Tibial nerve (tissue), 4 donors: Measurements from ENCODE around the gene CLASP2. TPM values are rescaled to one million over a fixed set of nuclear protein-coding genes. Genes with fewer than 3 reads are reported as not detected.

ENCODE experiments used
- DNase-seq, 2 donors: peaks; one replicate each; pipeline ENCODE4 v3.0.0-alpha.2; 2019; ENCODE audit warnings: low spot score in 2 of 2
- H3K27ac ChIP-seq, 4 donors: fragments of 200-600 bp; sonication (generic) in 3 of 4; one replicate each; pipeline ENCODE4 v1.5.1; 2017 to 2019; ENCODE audit warnings: mild to moderate bottlenecking in 1 of 4
- H3K27me3 ChIP-seq, 2 donors: fragments of 200-600 bp; sonication (generic) in 1 of 2; one replicate each; pipeline versions ENCODE4 v1.5.1 to v1.6.0; 2017 to 2019
- H3K36me3 ChIP-seq, 3 donors: fragments of 200-600 bp; sonication (generic); one replicate each; pipeline ENCODE4 v1.5.1; 2018 to 2019
- H3K4me1 ChIP-seq, 4 donors: fragments of 200-600 bp; sonication (generic) in 3 of 4; one replicate each; pipeline ENCODE4 v1.5.1; 2017 to 2019
- H3K4me3 ChIP-seq, 4 donors: fragments of 200-600 bp; sonication (generic) in 3 of 4; one replicate each; pipeline ENCODE4 v1.5.1; 2017 to 2019; ENCODE audit warnings: mild to moderate bottlenecking in 1 of 4, moderate library complexity in 1 of 4
- H3K9me3 ChIP-seq, 4 donors: fragments of 200-600 bp; sonication (generic) in 3 of 4; one replicate each; pipeline ENCODE4 v1.5.1; 2017 to 2019
- CTCF ChIP-seq, 5 experiments: fragments of 200-600 bp in 3 of 5; fragments of 450-650 bp in 2 of 5; sonication (generic) in 3 of 5; IDR thresholded peaks; one replicate each; pipeline ENCODE4 v1.5.1; 2016 to 2019; ENCODE audit warnings: antibody characterized with exemption in 5 of 5, mild to moderate bottlenecking in 3 of 5, moderate library complexity in 2 of 5
- EP300 ChIP-seq, 2 donors: sonication (generic); formaldehyde crosslinking; IDR thresholded peaks; one replicate each; pipeline ENCODE4 v1.6.1; 2017; ENCODE audit warnings: antibody characterized with exemption in 2 of 2, mild to moderate bottlenecking in 1 of 2
- POLR2A ChIP-seq, 2 donors: fragments of 450-650 bp; IDR thresholded peaks; one replicate each; pipeline ENCODE4 v1.6.1; 2017; ENCODE audit warnings: antibody characterized with exemption in 2 of 2, mild to moderate bottlenecking in 2 of 2, moderate library complexity in 2 of 2
- WGBS, 2 donors: methylation state at CpG; one replicate each; pipeline ENCODE4 v1.1.5; 2018; 5-methylcytosine and 5-hydroxymethylcytosine counted together
- total RNA-seq, 4 donors: library from RNA; depleted of rRNA; stranded (reverse); fragments of >200 nt; gene quantifications; one replicate each; pipeline ENCODE4 v1.1.0, GENCODE V29; 2016

Gene CLASP2
- total RNA-seq, 4 donors from 2014 or later, result 95.1 to 161 (median 106) TPM

GRCh38 chr3:33543601-33544000 is 174.5 kb downstream of the CLASP2 start:
- Histone ChIP-seq H3K36me3 (peaks cover 0 to 62% (median 5%) of the 10 kb centered on the region in 3 donors), H3K4me3 (no peak overlapping the region), H3K27me3 (no peaks in the 10 kb centered on the region), H3K4me1 (no peaks in the 10 kb centered on the region), H3K9me3 (no peaks in the 10 kb centered on the region), H3K27ac (no peak overlapping the region)
- 77 to 79% methylated on average over 1 of the region's 1 CpG for WGBS, 2 donors
- no peak for DNase-seq
- TF ChIP-seq EP300 (IDR thresholded peaks at IDR 0.05) (no peak), POLR2A (IDR thresholded peaks at IDR 0.05) (no peak), CTCF (IDR thresholded peaks at IDR 0.05) (no peak)

GRCh38 chr3:33541918-33542317 is 176.1 kb downstream of the CLASP2 start:
- Histone ChIP-seq H3K36me3 (peaks cover 0 to 78% (median 0%) of the 10 kb centered on the region in 3 donors), H3K4me1 (no peaks in the 10 kb centered on the region)
- no peak for TF ChIP-seq EP300 (IDR thresholded peaks at IDR 0.05)

GRCh38 chr3:33538678-33539339 is 179.2 kb downstream of the CLASP2 start:
- Histone ChIP-seq H3K4me1 (no peaks in the 10 kb centered on the region), H3K27me3 (no peaks in the 10 kb centered on the region), H3K36me3 (peaks cover 0 to 89% (median 4%) of the 10 kb centered on the region in 3 donors), H3K27ac (no peak overlapping the region), H3K4me3 (no peak overlapping the region), H3K9me3 (no peaks in the 10 kb centered on the region)
- WGBS, 2 donors, result 81 to 83% methylated on average over 4 of the region's 4 CpGs
- DNase-seq, result no peak
- TF ChIP-seq POLR2A (IDR thresholded peaks at IDR 0.05) (no peak), EP300 (IDR thresholded peaks at IDR 0.05) (no peak), CTCF (IDR thresholded peaks at IDR 0.05) (no peak)

More at GRCh38 chr3:33541918-33542317, 176.1 kb downstream of the CLASP2 start:
- H3K27ac ChIP-seq, result no peak overlapping the region
- H3K9me3 ChIP-seq, result no peaks in the 10 kb centered on the region
- no peaks in the 10 kb centered on the region for H3K27me3 ChIP-seq
- H3K4me3 ChIP-seq, result no peak overlapping the region
- no peak for DNase-seq

- Histone ChIP-seq H3K36me3 (peaks cover 0 to 91% (median 4%) of the 10 kb centered on the region in 3 donors), H3K4me3 (no peak overlapping the region), H3K4me1 (no peaks in the 10 kb centered on the region), H3K9me3 (no peaks in the 10 kb centered on the region), H3K27me3 (no peaks in the 10 kb centered on the region), H3K27ac (no peak overlapping the region)
- TF ChIP-seq POLR2A (IDR thresholded peaks at IDR 0.05), result no peak
- no peak for TF ChIP-seq EP300 (IDR thresholded peaks at IDR 0.05)
- TF ChIP-seq CTCF (IDR thresholded peaks at IDR 0.05), result no peak
- DNase-seq, result no peak
Observed at GRCh38 chr3:33537133-33537532, 180.9 kb downstream of the CLASP2 start.

GRCh38 chr3:33526787-33527186 is 191.3 kb downstream of the CLASP2 start:
- Histone ChIP-seq H3K4me1 (no peaks in the 10 kb centered on the region), H3K36me3 (peaks cover 0 to 93% (median 0%) of the 10 kb centered on the region in 3 donors), H3K9me3 (peaks cover 0 to 57% (median 14%) of the 10 kb centered on the region in 4 donors), H3K27me3 (no peaks in the 10 kb centered on the region), H3K4me3 (no peak overlapping the region), H3K27ac (no peak overlapping the region)
- 92 to 95% methylated on average over 1 of the region's 1 CpG for WGBS, 2 donors
- no peak for DNase-seq
- TF ChIP-seq CTCF (IDR thresholded peaks at IDR 0.05), result no peak
- TF ChIP-seq POLR2A (IDR thresholded peaks at IDR 0.05), result no peak
- no peak for TF ChIP-seq EP300 (IDR thresholded peaks at IDR 0.05)
